PC-9 (cell line): ENCODE results near the gene DLG1. TPM values are rescaled to one million over a fixed set of nuclear protein-coding genes. Genes with fewer than 3 reads are reported as not detected.

ENCODE experiments used
- BruUV-seq: library from RNA; stranded (reverse); fragments of 400-500 nt; replicated peaks from 2 replicates; lab custom pipeline; 2021; lab: Mats Ljungman, UMichigan
- CTCF ChIA-PET: fragments of 300-600 bp; sonication (Branson Sonifier 250); formaldehyde crosslinking; loops from one replicate; lab custom pipeline; 2022; ENCODE audit warnings: antibody characterized with exemption; lab: Charles Lee
- POLR2A ChIA-PET: fragments of 300-600 bp; sonication (Branson Sonifier 250); formaldehyde crosslinking; loops from one replicate; lab custom pipeline; 2022; ENCODE audit warnings: antibody characterized with exemption; ENCODE audit not compliant: unreplicated experiment; lab: Charles Lee
- DNase-seq, 2 experiments: peaks; one replicate each; pipeline versions ENCODE4 v3.0.0 to v3.0.0-alpha.2; 2015 to 2022; ENCODE audit warnings: mixed read lengths in 1 of 2
- H2AFZ ChIP-seq: fragments of 200-600 bp; sonication (generic); 2 replicates; pipeline ENCODE4 v1.8.1; 2017; ENCODE audit warnings: antibody characterized with exemption
- H3F3A ChIP-seq: fragments of 200-600 bp; sonication (generic); 2 replicates; pipeline ENCODE4 v1.8.1; 2017; ENCODE audit warnings: antibody characterized with exemption, mild to moderate bottlenecking, low read depth; ENCODE audit not compliant: insufficient read depth
- H3K27ac ChIP-seq: fragments of 200-600 bp; sonication (generic); 2 replicates; pipeline ENCODE4 v1.6.1; 2016; ENCODE audit warnings: mixed run types
- H3K27me3 ChIP-seq: fragments of 200-600 bp; sonication (generic); 2 replicates; pipeline ENCODE4 v1.6.1; 2016; ENCODE audit warnings: low read depth, mixed run types; ENCODE audit not compliant: insufficient read depth
- H3K36me3 ChIP-seq: fragments of 200-600 bp; sonication (generic); 2 replicates; pipeline ENCODE4 v1.6.1; 2016; ENCODE audit warnings: low read depth, mixed run types
- H3K4me1 ChIP-seq: fragments of 200-600 bp; sonication (generic); replicated peaks from 2 replicates; pipeline ENCODE4 v1.6.1; 2016; ENCODE audit warnings: mixed run types; ENCODE audit not compliant: insufficient read depth
- H3K4me2 ChIP-seq: fragments of 200-600 bp; sonication (generic); 2 replicates; pipeline ENCODE4 v1.6.1; 2017; ENCODE audit warnings: mixed run types
- H3K4me3 ChIP-seq: fragments of 200-600 bp; sonication (generic); 2 replicates; pipeline ENCODE4 v1.6.1; 2016; ENCODE audit warnings: mixed run types
- H3K79me2 ChIP-seq: fragments of 200-600 bp; sonication (generic); 2 replicates; pipeline ENCODE4 v1.6.1; 2017; ENCODE audit warnings: low read depth, mixed run types
- H3K9me2 ChIP-seq: fragments of 200-600 bp; sonication (generic); 2 replicates; pipeline ENCODE4 v1.8.1; 2017; ENCODE audit warnings: mild to moderate bottlenecking; ENCODE audit not compliant: insufficient read depth
- H3K9me3 ChIP-seq: fragments of 200-600 bp; sonication (generic); 2 replicates; pipeline ENCODE4 v1.8.1; 2016; ENCODE audit warnings: low read depth; ENCODE audit not compliant: insufficient read depth
- H4K20me1 ChIP-seq: fragments of 200-600 bp; sonication (generic); 2 replicates; pipeline ENCODE4 v1.8.1; 2017; ENCODE audit not compliant: insufficient read depth
- EZH2 ChIP-seq: fragments of 200-600 bp; sonication (generic); IDR thresholded peaks from 2 replicates; pipeline ENCODE4 v1.8.0; 2017; ENCODE audit warnings: antibody characterized with exemption, low read depth
- intact Hi-C: fragments of 100-400 bp; cut with micrococcal nuclease; formaldehyde crosslinking; loops from one replicate; pipeline ENCODE4 v1.10.0; 2022; ENCODE audit not compliant: unreplicated experiment
- total RNA-seq: library from RNA; stranded (reverse); gene quantifications from 2 replicates; pipeline ENCODE4 v1.2.3, GENCODE V29; 2021
- TF ChIP-seq, protein P1 (sequence below): fragments of 200-600 bp; sonication (generic); conservative IDR thresholded peaks from 2 replicates; pipeline ENCODE4 v1.6.1; 2017; ENCODE audit warnings: mixed run types, antibody characterized with exemption, mild to moderate bottlenecking, moderate library complexity

DLG1 gene
- total RNA-seq, 1 experiment from 2014 or later, result 201 TPM

DNA sequence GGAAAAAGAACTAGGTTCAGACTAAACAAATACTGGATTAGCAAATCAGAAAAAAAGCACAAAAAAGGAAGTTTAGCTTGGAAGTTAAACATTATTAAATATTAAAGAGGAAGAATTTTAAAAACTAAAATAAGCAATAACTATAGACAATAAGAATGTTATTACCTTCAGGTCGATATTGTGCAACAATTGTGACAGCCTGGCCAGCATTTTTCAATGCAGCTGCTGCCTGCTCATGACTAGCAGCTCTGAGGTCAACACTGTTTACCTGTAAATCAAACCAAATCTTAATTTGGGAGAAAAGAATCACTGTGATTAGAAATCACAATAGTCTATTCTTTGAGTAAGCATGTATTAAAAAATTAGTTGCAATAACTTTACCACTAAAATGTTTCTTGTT is 193.7 kb downstream of the DLG1 start:
- Histone ChIP-seq H3K36me3 (peaks cover 42% of the 10 kb centered on the region), H3K27ac (no peak overlapping the region), H3K27me3 (no peaks in the 10 kb centered on the region), H2AFZ (no peak overlapping the region), H3K9me3 (no peaks in the 10 kb centered on the region), H3K4me3 (no peak overlapping the region), H3K4me2 (no peak overlapping the region), H3K79me2 (0 out of 2 replicates have a peak, but pooled peaks cover 2% of the 10 kb centered on the region), H4K20me1 (peaks cover 20% of the 10 kb centered on the region; the same call in 1 of the 2 replicates), H3K9me2 (no peaks in the 10 kb centered on the region), H3K4me1 (no peaks in the 10 kb centered on the region), H3F3A (peaks cover 25% of the 10 kb centered on the region)
- POLR2A ChIA-PET, result no interaction called here
- TF ChIP-seq EZH2, result no peak
- TF ChIP-seq, protein P1, sequence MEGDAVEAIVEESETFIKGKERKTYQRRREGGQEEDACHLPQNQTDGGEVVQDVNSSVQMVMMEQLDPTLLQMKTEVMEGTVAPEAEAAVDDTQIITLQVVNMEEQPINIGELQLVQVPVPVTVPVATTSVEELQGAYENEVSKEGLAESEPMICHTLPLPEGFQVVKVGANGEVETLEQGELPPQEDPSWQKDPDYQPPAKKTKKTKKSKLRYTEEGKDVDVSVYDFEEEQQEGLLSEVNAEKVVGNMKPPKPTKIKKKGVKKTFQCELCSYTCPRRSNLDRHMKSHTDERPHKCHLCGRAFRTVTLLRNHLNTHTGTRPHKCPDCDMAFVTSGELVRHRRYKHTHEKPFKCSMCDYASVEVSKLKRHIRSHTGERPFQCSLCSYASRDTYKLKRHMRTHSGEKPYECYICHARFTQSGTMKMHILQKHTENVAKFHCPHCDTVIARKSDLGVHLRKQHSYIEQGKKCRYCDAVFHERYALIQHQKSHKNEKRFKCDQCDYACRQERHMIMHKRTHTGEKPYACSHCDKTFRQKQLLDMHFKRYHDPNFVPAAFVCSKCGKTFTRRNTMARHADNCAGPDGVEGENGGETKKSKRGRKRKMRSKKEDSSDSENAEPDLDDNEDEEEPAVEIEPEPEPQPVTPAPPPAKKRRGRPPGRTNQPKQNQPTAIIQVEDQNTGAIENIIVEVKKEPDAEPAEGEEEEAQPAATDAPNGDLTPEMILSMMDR, result no peak
- CTCF ChIA-PET, result interaction anchor here (0.6 kb wide), 1 partner anchor 426 kb away, joined by 4 read pairs; no protein-coding TSS in a partner anchor
- no TSS peak for BruUV-seq
- DNase-seq, result no peak
- intact Hi-C loops, result no loop called here

DNA sequence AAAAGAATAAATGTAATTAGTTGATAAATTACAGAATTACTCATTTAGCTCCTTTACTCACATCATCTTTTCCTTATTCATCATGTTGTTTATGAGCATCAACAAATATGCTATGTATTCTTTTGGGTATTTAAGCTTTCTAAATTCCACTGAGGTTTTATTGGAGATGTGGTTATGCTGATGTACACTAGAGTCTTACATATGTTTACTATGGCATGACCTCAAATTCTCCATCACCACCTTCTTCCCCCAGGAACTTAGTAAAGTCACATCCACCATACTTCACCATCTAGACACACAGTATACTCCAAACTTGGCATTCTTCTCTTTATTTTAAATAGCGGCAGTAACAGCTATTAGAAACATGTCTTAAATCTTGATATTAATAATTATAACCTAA is 194.6 kb downstream of the DLG1 start:
- Histone ChIP-seq H3K36me3 (peaks cover 38% of the 10 kb centered on the region; the same call in 1 of the 2 replicates), H3K27me3 (no peaks in the 10 kb centered on the region), H3F3A (peaks cover 16% of the 10 kb centered on the region; the same call in 1 of the 2 replicates), H3K27ac (no peak overlapping the region), H3K9me2 (no peaks in the 10 kb centered on the region), H2AFZ (no peak overlapping the region), H4K20me1 (peaks cover 24% of the 10 kb centered on the region; the same call in 1 of the 2 replicates), H3K79me2 (no peaks in the 10 kb centered on the region), H3K4me3 (no peak overlapping the region), H3K4me2 (no peak overlapping the region), H3K9me3 (no peaks in the 10 kb centered on the region), H3K4me1 (no peaks in the 10 kb centered on the region)
- intact Hi-C loops, result no loop called here
- CTCF ChIA-PET, result no interaction called here
- no TSS peak for BruUV-seq
- TF ChIP-seq EZH2, result no peak
- TF ChIP-seq, protein P1, result no peak
- DNase-seq, result no peak
- POLR2A ChIA-PET, result no interaction called here

DNA sequence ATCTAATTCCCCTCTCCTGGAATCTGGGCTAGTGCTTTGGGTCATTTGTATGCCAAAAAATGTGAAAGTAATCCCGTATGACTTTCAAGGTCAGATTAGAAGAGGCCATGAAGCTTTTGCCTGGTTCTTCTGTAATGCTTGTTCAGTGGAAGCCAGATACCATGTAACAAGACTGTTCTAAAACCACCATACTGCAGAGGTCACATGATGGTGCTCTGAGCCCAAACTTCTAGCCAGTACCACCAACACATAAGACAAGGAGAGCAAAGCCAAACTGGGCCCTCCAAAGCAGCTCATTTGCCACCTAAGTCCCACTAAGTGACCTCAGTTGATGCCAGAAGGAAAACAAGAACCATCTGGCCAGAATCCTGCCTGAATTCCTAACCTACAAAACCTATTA is 204.5 kb downstream of the DLG1 start:
- intact Hi-C loops, result no loop called here
- H3K4me1 ChIP-seq, result no peaks in the 10 kb centered on the region
- no peak overlapping the region for H3K27ac ChIP-seq
- ChIA-PET CTCF (interaction anchor here (0.7 kb wide), 1 partner anchor 539 kb away, joined by 3 read pairs; no protein-coding TSS in a partner anchor), POLR2A (interaction anchor here (0.6 kb wide), 1 partner anchor 166 kb away, joined by 3 read pairs; no protein-coding TSS in a partner anchor)
- H3K27me3 ChIP-seq, result no peaks in the 10 kb centered on the region
- peaks cover 16% of the 10 kb centered on the region; the same call in 1 of the 2 replicates for H4K20me1 ChIP-seq
- H3K36me3 ChIP-seq, result peaks cover 35% of the 10 kb centered on the region
- H3K4me3 ChIP-seq, result no peak overlapping the region
- no peak overlapping the region for H2AFZ ChIP-seq
- no peak overlapping the region for H3K4me2 ChIP-seq
- H3F3A ChIP-seq, result peaks cover 21% of the 10 kb centered on the region; the same call in 1 of the 2 replicates
- DNase-seq, result no peak
- H3K9me3 ChIP-seq, result no peaks in the 10 kb centered on the region
- no peaks in the 10 kb centered on the region for H3K79me2 ChIP-seq
- BruUV-seq, result no TSS peak
- no peak for TF ChIP-seq EZH2
- TF ChIP-seq, protein P1, result no peak
- no peaks in the 10 kb centered on the region for H3K9me2 ChIP-seq
